Panc1 (cell line): Measurements from ENCODE around the gene CACNA1C. TPM values are rescaled to one million over a fixed set of nuclear protein-coding genes. Genes with fewer than 3 reads are reported as not detected.

ENCODE experiments used
- ATAC-seq: fragments of 200-7000 bp; cut with Tn5 transposase; 2 replicates; pipeline ENCODE4 v1.9.1; 2020; ENCODE audit warnings: mild to moderate bottlenecking, moderate library complexity
- BruUV-seq: library from RNA; stranded (reverse); fragments of 400-500 nt; replicated peaks from 2 replicates; lab custom pipeline; 2021; lab: Mats Ljungman, UMichigan
- CTCF ChIA-PET: fragments of 300-600 bp; sonication (Branson Sonifier 250); formaldehyde crosslinking; loops from one replicate; lab custom pipeline; 2022; ENCODE audit warnings: antibody characterized with exemption; lab: Charles Lee
- POLR2A ChIA-PET: fragments of 300-600 bp; sonication (Branson Sonifier 250); formaldehyde crosslinking; loops from one replicate; lab custom pipeline; 2022; ENCODE audit warnings: antibody characterized with exemption; lab: Charles Lee
- DNase-seq: peaks from one replicate; pipeline ENCODE4 v3.0.0-alpha.2; 2010; ENCODE audit warnings: low read depth, low spot score
- H3K27ac ChIP-seq: 2 replicates; pipeline ENCODE4 v1.5.1; 2011; ENCODE audit warnings: mild to moderate bottlenecking, low read length, inconsistent platforms
- H3K27me3 ChIP-seq: fragments of 200-500 bp; sonication (Bioruptor generic); 2 replicates; pipeline ENCODE4 v1.6.0; 2014; ENCODE audit warnings: low read length, inconsistent platforms; ENCODE audit not compliant: control insufficient read depth, insufficient read depth
- H3K36me3 ChIP-seq: fragments of 200-500 bp; sonication (Bioruptor generic); 2 replicates; pipeline ENCODE4 v1.5.1; 2014; ENCODE audit warnings: inconsistent platforms, mild to moderate bottlenecking, low read length, moderate library complexity; ENCODE audit not compliant: control insufficient read depth, insufficient read depth
- H3K4me1 ChIP-seq: 2 replicates; pipeline ENCODE4 v1.5.1; 2011; ENCODE audit warnings: inconsistent platforms, mild to moderate bottlenecking, low read length, moderate library complexity; ENCODE audit not compliant: control insufficient read depth, insufficient read depth
- H3K4me3 ChIP-seq, 2 experiments: 2 replicates each; pipeline ENCODE4 v1.5.1; 2011 to 2012; ENCODE audit warnings: low read depth in 2 of 2, low read length in 2 of 2, mild to moderate bottlenecking in 2 of 2, inconsistent platforms in 1 of 2, moderate library complexity in 1 of 2
- H3K9me3 ChIP-seq: fragments of 200-500 bp; sonication (Bioruptor generic); 2 replicates; pipeline ENCODE4 v1.5.1; 2014; ENCODE audit warnings: low read depth, mild to moderate bottlenecking, inconsistent platforms, low read length, moderate library complexity; ENCODE audit not compliant: control insufficient read depth, insufficient read depth
- POLR2AphosphoS5 ChIP-seq: IDR thresholded peaks from 2 replicates; pipeline ENCODE4 v1.6.1; 2012; ENCODE audit warnings: mild to moderate bottlenecking, low read depth, low read length, moderate library complexity
- SIN3A ChIP-seq: IDR thresholded peaks from 2 replicates; pipeline ENCODE4 v1.6.1; 2012; ENCODE audit warnings: low read depth, mild to moderate bottlenecking, low read length, moderate library complexity, borderline replicate concordance; ENCODE audit not compliant: insufficient read depth
- TCF7L2 ChIP-seq: IDR thresholded peaks from 2 replicates; pipeline ENCODE4 v1.6.1; 2011; ENCODE audit warnings: mild to moderate bottlenecking, low read depth, low read length, inconsistent platforms
- in situ Hi-C: cut with HindIII; loops from 2 replicates; pipeline ENCODE4 v1.10.0; 2016; ENCODE audit warnings: low sequenced_read_pairs, low pct_unique_long_range_greater_than_20kb
- intact Hi-C: fragments of 100-400 bp; cut with micrococcal nuclease; formaldehyde crosslinking; loops from one replicate; pipeline ENCODE4 v1.10.0; 2022; ENCODE audit not compliant: unreplicated experiment
- total RNA-seq: library from RNA; stranded (reverse); gene quantifications from one replicate; pipeline ENCODE4 v1.2.1, GENCODE V29; 2021; ENCODE audit not compliant: unreplicated experiment
- TF ChIP-seq, protein P1 (sequence below): fragments of 450-650 bp; IDR thresholded peaks from 2 replicates; pipeline ENCODE4 v1.5.1; 2017; ENCODE audit warnings: mild to moderate bottlenecking
- TF ChIP-seq, protein P2 (sequence below), 2 experiments: IDR thresholded peaks; 2 replicates each; pipeline ENCODE4 v1.6.1; 2011 to 2012; ENCODE audit warnings: low read depth in 2 of 2, control low read depth in 1 of 2, low read length in 1 of 2, mild to moderate bottlenecking in 1 of 2, moderate library complexity in 1 of 2; ENCODE audit not compliant: insufficient read depth in 1 of 2

The CACNA1C gene
- total RNA-seq, 1 experiment from 2014 or later = 0.03 TPM

DNA sequence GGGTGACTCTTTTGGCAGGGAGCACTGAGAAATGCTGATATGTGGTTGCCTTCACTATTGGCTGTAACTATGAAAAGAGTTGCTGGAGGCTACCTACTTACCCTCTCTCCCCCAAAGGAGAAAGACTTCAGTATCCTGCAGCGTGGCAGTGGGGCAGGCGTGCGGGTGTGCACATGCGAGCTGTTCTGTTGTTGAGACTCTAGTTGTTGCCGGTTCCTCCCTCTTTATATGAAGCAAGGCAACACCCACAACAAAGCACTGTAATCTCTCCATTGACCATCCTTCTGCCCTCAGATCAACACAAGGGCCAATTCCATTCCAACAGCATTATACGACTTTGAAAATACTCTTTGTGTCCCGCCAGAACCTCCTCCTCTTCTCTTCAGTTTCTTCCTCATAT, 259.4 kb downstream of the CACNA1C start:
- Histone ChIP-seq H3K4me3 (no peak overlapping the region), H3K27ac (no peak overlapping the region), H3K36me3 (no peaks in the 10 kb centered on the region), H3K27me3 (no peaks in the 10 kb centered on the region), H3K4me1 (no peaks in the 10 kb centered on the region), H3K9me3 (no peaks in the 10 kb centered on the region)
- POLR2A ChIA-PET = no interaction called here
- DNase-seq = no peak
- no peak for TF ChIP-seq POLR2AphosphoS5
- no peak for ATAC-seq
- CTCF ChIA-PET = no interaction called here
- intact Hi-C loops = no loop called here
- in situ Hi-C loops = no loop called here
- no TSS peak for BruUV-seq

DNA sequence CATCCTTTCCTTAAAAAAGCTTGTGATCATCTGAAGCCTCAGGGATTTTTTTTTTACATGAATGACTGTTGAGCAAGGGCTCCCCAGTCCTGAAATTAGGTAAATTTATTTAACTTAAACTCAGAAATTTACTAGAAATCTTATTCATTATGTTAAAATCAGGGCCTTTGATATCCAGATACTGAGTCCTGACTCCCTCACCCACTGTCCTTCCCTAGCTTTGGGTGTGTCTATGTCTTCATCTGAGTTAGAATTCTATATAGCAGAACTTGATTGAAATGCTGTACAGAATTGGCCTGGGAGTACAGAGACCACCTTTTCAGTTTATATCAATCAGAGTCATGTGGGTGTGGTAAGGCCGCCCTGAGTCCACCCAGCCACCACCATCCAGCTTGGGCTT, 260.0 kb downstream of the CACNA1C start:
- no peaks in the 10 kb centered on the region for H3K4me1 ChIP-seq
- TF ChIP-seq TCF7L2 = no peak
- TF ChIP-seq POLR2AphosphoS5 = no peak
- TF ChIP-seq, protein P1, sequence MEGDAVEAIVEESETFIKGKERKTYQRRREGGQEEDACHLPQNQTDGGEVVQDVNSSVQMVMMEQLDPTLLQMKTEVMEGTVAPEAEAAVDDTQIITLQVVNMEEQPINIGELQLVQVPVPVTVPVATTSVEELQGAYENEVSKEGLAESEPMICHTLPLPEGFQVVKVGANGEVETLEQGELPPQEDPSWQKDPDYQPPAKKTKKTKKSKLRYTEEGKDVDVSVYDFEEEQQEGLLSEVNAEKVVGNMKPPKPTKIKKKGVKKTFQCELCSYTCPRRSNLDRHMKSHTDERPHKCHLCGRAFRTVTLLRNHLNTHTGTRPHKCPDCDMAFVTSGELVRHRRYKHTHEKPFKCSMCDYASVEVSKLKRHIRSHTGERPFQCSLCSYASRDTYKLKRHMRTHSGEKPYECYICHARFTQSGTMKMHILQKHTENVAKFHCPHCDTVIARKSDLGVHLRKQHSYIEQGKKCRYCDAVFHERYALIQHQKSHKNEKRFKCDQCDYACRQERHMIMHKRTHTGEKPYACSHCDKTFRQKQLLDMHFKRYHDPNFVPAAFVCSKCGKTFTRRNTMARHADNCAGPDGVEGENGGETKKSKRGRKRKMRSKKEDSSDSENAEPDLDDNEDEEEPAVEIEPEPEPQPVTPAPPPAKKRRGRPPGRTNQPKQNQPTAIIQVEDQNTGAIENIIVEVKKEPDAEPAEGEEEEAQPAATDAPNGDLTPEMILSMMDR = no peak
- TF ChIP-seq, protein P2, sequence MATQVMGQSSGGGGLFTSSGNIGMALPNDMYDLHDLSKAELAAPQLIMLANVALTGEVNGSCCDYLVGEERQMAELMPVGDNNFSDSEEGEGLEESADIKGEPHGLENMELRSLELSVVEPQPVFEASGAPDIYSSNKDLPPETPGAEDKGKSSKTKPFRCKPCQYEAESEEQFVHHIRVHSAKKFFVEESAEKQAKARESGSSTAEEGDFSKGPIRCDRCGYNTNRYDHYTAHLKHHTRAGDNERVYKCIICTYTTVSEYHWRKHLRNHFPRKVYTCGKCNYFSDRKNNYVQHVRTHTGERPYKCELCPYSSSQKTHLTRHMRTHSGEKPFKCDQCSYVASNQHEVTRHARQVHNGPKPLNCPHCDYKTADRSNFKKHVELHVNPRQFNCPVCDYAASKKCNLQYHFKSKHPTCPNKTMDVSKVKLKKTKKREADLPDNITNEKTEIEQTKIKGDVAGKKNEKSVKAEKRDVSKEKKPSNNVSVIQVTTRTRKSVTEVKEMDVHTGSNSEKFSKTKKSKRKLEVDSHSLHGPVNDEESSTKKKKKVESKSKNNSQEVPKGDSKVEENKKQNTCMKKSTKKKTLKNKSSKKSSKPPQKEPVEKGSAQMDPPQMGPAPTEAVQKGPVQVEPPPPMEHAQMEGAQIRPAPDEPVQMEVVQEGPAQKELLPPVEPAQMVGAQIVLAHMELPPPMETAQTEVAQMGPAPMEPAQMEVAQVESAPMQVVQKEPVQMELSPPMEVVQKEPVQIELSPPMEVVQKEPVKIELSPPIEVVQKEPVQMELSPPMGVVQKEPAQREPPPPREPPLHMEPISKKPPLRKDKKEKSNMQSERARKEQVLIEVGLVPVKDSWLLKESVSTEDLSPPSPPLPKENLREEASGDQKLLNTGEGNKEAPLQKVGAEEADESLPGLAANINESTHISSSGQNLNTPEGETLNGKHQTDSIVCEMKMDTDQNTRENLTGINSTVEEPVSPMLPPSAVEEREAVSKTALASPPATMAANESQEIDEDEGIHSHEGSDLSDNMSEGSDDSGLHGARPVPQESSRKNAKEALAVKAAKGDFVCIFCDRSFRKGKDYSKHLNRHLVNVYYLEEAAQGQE (IDR thresholded peaks at IDR 0.05; ENCODE audit: insufficient read depth in 1 of 2, low read depth in 2 of 2, low read length in 1 of 2) = no peak
- intact Hi-C loops (no loop called here), in situ Hi-C loops (no loop called here)
- ChIA-PET CTCF (no interaction called here), POLR2A (no interaction called here)
- DNase-seq (no peak), ATAC-seq (no peak)
- no peak overlapping the region for H3K4me3 ChIP-seq
- no peaks in the 10 kb centered on the region for H3K9me3 ChIP-seq
- H3K36me3 ChIP-seq = no peaks in the 10 kb centered on the region
- no peak overlapping the region for H3K27ac ChIP-seq
- no TSS peak for BruUV-seq
- no peaks in the 10 kb centered on the region for H3K27me3 ChIP-seq

DNA sequence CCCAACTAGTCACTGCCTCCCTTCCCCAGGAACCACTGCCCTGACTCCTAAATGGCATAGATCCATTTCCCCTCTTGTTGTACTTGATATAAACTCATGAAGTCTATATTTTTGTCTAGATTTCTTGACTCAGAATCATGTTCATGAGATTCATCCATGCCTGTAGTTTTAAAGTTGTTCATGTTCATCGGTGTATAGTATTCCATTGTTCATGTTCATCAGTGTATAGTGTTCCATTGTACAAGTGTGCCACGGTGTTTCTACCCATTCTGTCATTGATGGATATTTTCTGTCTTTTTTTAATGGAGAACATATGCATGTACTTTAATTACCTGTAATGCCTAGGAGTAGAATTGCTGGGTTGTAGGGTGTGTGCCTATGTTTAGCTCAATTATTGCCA, 261.7 kb downstream of the CACNA1C start:
- ATAC-seq (no peak), DNase-seq (no peak)
- Histone ChIP-seq H3K27ac (no peak overlapping the region), H3K4me1 (no peaks in the 10 kb centered on the region), H3K4me3 (no peak overlapping the region), H3K27me3 (no peaks in the 10 kb centered on the region), H3K36me3 (no peaks in the 10 kb centered on the region), H3K9me3 (no peaks in the 10 kb centered on the region)
- in situ Hi-C loops = no loop called here
- TF ChIP-seq POLR2AphosphoS5 (no peak), TCF7L2 (no peak), SIN3A (no peak)
- TF ChIP-seq, protein P1 = no peak
- TF ChIP-seq, protein P2 (IDR thresholded peaks at IDR 0.05; ENCODE audit: insufficient read depth in 1 of 2, low read depth in 2 of 2, low read length in 1 of 2) = no peak
- CTCF ChIA-PET = no interaction called here
- intact Hi-C loops = no loop called here
- POLR2A ChIA-PET = no interaction called here
- BruUV-seq = no TSS peak
